ENCODE data around the gene NVL.
"Not testable (repeated sequence)": the region's sequence is repeated elsewhere in the genome, so short reads cannot be mapped to it uniquely, and the experiment has no call there.

NVL gene

DNA sequence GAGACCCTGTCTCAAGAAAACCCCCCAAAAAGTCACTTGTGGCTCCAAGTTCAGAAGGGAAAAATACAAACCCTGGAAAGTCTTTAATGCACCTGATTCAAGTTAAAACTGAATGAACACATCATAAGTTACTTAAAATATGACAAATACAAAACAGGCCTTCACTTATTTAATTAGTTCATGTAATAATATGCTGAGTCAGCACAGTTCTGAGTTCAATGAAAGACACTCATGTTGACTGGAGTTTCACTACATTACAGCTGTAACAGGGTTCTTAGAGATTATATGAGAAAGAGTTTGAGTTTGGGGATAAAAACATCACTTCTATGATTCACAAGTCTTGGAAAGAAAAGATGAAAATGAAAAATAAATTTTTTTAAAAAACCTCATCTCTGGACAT lies 96.0 kb downstream of the NVL start:
- DNase-seq (ENCODE audit: low spot score) = no peak

DNA sequence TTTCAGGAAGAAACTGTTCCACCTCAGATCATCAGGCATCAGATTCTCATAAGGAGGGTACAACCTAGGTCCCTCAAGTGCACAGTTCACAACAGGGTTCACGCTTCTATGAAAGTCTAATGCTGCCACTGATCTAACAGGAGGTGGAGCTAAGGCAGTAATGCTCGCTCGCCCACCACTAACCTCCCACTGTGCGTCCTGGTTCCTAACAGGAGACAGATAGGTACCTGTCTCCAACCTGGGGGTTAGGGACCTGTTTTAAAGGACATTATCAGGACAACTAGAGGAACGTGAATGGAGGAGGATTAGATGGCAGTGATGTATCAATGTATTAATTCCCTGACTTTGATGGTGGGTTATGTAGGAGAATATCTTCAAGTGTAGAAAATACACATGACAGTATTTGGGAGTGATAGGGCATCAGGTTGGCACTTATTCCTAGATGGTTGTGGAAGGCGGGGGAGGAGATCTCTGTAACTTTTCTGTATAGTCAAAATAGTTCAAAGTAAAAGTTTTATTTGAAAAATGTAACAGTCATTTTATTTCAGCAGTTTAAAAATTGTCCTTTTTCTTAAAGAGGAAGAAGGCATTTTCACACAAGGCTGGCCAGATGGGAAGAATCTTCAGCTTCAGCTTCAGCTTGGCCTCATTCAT lies 103.0 kb downstream of the NVL start:
- DNase-seq (ENCODE audit: low spot score) = no peak

DNA sequence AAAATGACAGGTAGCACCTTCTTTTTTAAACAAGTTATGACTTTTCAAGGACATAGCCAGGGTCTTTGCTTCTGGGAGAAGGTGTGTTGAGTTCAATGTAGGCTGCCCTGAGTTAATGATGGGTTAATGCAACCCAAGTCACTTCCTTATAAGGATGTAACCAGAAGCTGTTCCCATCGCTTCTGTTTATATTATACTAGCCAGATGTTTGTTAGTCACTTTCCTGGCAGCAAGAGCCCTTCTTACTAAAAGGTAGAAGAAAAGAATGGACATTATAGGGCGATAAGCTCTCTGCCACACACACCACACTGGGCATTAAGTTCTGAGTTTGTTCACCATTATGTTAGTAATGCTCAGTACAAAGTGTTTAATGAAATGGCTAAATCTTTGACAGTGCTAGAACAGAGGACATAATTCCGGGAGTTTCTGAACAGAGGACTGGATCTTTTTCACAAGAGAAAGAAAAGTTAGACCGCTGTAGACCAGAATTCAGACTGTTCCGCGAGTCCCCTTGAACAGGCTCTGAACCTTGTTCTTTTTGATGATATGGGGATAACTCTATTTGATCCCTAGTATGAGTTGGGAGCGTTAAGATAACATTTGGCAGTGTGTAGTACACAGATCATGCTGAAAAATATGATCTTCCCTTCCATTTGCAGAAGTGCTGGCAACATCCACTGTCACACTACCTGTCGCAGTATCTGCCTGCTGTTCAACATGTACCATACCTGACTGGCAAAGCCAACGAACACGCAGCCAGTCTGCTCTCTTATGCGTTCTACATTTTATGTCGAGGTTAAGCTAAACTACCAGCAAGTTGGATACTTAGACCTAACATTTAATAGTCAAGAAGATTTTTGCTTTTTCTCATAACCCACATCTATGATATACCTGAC lies 105.9 kb downstream of the NVL start:
- no peak for DNase-seq (ENCODE audit: low spot score)

DNA sequence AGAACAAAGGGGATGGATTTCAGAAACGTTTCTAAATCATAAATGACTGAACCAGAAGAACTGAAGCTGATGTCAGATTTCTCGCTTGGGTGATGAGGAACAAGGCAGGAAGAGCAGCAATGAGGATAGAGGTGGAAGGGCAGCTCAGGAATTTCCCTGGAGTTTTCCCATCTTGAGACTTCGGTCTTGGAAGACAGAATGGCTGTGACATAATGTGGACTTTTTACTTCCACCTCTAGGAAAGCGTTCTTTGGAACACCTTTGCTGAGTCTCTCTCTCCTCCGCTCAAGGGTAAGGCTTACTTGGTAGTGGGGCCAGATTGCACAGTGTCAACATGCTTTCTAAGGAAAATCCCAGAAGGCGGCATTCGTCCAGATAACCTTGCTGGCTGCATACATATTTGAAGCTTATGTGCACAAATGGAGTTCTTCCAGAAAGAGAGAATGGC lies 110.3 kb downstream of the NVL start:
- no peak for DNase-seq (ENCODE audit: low spot score)

DNA sequence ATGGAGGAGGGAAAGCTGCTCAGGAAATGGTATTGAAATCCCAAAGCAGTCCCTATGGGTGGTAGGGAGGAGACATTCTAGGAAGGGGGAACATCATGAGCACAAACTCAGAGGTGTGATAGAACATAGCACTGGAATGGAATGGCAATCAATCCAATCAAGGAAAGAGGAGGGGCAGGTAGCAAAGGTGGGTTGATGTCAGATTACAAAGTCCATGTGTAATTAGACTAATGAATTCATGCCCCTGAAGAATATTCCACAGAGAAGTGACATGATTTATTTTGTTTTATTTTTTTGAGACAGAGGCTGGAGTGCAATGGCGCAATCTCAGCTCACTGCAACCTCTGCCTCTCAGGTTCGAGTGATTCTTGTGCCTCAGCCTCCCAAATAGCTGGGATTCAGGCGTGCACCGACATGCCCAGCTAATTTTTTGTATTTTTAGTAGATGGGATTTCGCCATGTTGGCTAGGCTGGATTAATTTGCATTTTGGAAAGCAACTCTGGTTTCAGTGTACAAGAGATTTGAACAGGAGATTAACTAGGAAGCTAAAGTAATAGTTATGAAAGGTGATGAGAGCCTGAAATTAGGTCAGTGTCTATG lies 110.9 kb downstream of the NVL start:
- DNase-seq (ENCODE audit: low spot score) = no peak

DNA sequence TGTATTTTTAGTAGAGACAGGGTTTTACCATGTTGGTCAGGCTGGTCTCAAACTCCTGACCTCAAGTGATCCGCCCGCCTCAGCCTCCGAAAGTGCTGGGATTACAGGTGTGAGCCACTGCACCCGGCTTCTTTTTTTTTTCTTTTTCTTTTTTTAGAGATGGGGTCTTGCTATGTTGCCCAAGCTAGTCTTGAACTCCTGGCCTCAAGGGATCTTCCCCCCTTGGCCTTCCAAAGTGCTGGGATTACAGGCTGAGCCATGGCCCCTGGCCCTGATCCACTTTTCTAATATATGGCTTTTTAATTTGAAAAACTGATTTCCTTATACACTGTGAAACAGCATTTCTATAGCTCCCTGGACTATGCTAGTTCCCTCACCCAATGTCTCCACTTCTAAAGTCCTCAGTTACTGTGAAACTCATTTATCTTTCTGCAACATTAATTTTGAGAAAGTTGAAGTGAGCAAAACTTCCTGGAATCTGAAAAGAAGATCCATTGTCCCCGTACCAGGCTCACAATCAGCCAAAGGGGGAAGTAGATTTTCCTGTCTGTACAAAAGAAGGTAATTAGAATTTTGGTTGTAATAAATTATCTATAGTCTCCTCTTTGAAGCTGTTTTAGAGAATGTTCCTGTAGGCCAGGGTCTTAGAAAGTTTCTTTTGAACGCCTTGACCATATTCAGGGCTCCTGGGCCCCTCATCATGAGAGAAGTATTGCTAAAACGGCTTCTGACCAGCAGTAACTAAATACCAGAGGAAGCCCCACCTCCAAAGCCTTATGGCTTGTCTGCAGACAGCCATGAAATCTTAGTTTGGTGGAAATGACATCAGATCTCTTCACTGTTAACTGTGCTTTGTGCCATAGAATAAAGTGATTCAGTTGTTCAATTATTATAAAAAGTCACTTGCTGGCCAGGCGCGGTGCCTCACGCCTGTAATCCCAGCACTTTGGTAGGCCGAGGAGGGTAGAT lies 112.0 kb downstream of the NVL start:
- no peak for DNase-seq (ENCODE audit: low spot score)

DNA sequence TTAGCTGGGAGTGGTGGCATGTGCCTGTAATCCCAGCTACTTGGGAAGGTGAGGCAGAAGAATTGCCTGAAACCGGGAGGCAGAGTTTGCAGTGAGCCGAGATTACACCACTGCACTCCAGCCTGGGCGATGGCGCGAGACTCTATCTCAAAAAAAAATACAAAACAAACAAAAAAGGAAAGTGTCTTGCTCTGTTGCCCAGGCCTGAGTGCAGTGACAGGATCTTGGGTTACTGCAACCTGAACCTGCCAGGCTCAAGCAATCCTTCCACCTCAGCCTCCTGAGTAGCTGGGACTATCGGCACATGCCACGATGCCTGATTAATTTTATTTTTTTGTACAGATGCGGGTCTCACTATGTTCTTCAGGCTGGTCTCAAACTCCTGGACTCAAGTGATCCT lies 113.6 kb downstream of the NVL start:
- DNase-seq (ENCODE audit: low spot score) = no peak

DNA sequence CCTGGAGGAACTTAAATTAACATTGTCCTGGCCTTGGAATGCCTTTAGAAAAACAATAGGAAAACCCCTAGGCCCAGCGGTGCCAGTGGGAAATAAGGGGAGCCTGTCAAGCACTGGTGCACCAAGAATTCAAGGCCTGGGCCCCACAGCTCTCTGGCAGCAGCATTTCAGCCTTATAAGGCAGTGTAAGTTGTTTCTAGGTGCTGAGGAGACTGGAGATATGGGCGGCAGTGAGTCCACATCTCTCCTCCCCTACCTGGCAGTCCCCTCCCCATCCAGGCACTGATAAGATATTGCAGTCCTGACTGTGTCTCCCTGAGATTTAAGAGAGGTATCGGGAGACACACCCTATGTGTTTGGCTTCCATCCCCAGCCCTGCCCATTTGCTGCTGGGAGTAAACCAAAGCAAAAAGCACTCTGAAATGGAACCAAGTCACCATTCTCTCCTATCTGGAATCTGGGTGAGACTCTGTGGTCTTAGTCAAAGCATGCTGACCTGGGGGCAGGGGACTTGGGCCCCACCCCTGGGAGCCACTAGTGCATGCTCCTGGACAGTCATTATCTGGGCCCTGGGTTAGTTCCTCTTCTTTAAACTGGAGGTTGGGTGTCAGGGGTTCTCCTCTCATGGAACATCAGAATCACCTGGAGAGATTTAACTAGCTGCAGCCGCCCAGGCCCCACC lies 116.4 kb downstream of the NVL start:
- peak; percentile 36 for DNase-seq (ENCODE audit: low spot score)

DNA sequence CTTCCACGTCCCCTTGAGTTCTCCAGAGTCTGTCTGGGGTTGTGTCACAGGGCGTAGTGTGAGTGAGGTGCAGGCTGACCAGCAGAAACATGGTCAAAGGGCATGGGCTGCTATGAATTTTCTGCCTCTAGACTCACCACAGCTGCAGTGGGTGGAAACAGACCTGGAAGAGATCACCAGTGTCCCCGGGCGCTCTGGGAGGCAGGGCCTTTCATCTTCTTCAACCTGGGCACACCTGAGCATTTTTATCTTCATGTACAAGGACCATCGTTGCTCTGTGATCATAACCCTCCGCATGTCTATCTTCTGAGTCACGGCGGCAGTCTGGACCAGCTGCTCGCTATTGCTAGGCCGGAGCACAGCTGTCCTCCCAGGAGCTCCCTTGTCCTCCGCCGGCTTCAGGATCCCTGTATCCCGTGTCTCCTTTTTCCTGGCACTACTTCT lies 117.3 kb downstream of the NVL start:
- peak; percentile 96 for DNase-seq (ENCODE audit: low spot score)

DNA sequence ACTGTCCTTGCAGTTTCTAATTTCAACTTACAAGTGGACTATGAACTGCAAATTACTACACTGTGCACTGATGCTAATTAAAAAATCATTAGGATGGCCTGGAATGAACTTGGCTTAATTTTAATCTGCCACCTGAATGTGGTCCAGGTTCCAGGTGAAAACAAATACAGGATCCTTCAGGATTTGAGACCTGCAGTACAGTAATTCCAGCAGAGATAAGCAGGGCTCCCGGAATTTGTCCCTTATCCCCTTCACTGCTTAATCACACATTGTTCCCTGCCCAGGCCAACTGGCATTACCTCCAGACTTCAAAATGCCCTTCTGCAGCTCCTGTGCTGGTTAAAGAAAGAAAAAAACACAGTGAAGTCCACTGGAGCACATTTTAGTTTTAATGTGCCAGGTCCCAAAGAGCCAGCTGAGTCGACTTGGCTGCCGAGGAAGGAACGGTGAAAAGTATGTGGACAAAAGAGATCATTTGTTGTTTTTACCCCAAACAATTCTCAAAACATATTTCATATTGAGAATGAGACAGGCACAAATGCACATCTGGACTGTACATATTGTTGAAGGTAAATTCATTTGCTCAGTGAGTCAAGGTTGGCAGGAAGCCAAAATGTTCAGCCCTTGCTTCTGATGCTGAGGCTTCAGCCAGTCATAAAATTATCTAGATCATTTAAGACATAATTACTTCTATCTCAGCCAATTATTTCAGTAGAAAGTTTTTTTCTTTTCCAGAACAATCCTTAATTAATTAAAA lies 118.6 kb downstream of the NVL start:
- DNase-seq (ENCODE audit: low spot score) = peak; percentile 43

DNA sequence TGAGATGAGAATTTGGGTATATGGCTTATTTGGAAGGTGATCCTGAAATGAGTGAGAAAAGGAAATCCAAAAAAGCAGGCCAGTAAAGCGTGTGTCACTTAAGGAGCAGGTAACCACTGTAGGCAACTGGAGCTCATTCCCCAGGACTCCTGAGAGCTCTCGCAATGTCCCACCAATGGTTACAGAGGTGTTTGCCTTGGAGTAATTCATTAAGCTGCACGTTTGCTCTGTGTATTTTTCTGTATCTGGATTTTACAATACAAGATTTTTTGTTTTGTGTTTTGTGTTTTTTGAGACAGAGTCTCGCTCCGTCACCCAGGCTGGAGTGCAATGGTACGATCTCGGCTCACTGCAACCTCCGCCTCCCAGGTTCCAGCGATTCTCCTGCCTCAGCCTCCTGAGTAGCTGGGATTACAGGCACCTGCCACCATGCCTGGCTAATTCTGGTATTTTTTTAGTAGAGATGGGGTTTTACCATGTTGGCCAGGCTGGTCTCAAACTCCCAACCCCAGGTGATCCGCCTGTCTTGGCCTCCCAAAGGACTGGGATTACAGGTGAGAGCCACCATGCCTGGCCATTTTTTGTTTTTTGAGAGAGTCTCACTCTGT lies 123.9 kb downstream of the NVL start:
- not testable (repeated sequence) for DNase-seq (ENCODE audit: low spot score)

DNA sequence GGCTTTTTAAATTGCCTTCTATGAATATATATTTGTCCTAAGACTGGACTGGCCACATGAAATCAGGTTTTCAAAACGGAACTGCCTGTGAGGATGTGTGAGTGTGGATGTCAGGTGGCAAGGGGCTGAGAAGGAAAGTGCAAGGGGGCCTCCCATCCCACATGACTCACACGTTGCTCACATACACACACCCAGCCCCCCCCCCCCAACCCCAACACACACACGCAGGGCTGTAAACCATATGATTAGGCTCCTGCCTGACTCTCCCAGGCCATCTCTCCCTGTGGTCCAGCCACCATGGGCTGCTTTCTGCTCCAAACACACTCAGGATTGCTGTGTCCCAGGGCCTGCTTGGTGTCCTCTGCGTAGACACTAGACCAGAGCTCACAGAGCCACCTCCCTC lies 124.5 kb downstream of the NVL start:
- peak; percentile 47 for DNase-seq (ENCODE audit: low spot score)

DNA sequence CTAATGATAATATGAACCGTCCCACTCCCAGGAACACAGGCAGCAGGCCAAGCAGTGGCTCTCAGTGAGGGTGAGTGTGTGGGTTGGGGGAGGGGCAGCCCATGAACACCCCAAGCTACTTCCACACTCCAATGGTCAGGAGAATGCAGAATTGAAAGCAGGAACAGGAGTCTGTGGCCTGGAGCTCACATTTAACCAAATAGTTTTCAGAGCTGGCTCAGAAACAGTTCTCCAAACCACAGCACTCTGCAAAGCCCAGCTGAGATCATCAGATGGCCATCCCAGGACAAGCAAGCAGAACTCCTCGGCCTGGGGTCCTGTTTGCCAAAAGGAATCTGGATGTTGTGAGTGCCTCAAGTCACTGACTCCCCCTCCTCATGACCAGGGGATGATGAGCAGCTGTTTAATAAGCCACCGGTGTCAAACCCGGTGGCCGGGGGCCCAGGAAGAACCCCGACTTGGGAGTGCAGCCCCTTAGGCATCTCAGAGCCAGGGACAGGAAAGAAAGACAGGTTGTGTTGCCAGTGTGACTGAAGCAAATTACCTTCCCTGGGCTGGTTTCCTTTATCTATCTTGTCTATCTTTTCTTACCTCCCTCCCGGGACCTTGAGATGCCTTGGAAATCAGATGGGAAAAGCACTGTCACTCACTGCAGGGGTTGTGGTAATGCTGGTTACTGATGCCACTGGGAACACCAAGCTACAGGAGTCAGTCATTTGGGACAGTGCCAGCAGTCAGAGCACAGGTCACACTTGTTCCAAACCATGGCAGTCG lies 126.5 kb downstream of the NVL start:
- no peak for DNase-seq (ENCODE audit: low spot score)

DNA sequence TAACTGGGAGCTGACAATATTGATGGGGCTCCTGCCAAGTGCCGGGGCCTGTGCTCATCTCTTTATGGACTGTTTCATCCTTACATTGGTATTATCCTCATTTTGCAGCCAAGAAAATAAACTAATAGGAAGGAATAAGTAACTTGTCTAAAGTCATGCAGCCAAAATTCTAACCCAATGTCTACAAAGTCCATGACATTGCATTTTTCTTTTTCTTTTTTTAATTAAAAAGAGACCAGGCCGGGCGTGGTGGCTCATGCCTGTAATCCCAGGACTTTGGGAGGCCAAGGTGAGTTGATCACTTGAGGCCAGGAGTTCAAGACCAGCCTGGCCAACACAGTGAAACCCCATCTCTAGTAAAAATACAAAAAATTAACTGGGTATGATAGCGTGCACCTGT lies 128.1 kb downstream of the NVL start:
- DNase-seq (ENCODE audit: low spot score) = no peak

DNA sequence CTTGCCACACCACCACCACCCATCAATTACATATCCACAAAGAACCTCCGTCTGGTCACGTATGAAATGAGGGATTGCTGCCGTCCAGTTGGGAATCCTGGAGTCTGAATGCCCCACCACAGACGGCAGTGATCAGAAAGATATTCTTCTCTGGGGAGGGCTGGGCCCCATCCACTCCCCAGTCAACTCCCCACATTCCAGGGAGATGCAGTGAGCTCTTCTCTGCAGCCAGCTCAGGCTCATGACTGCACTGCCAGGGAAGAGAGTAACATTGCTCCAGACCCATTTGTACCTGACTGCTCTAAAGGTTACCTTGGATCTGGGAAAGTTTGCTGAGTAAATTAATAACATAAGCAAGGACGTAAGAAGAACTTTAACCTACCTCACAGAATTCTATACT lies 128.6 kb downstream of the NVL start:
- no peak for DNase-seq (ENCODE audit: low spot score)

DNA sequence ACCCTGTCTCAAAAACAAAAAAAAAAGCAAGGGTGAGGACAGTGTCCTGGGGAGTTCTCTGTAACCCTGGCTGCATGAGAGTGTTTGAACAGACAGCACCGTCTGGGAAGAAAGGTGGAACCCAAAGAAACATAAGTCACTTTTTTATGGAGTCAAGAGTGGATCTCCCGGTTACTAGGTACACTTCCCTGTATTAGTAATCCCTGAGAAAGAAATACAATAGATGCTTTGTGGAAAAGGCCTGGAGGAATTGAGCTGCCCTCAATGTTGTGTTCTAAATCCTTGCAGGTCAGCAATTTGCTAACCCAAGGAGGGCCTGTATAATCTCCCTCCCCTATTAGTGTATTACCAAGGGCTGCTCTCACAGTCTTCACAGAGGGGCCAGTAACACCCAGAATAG lies 130.3 kb downstream of the NVL start:
- no peak for DNase-seq (ENCODE audit: low spot score)

DNA sequence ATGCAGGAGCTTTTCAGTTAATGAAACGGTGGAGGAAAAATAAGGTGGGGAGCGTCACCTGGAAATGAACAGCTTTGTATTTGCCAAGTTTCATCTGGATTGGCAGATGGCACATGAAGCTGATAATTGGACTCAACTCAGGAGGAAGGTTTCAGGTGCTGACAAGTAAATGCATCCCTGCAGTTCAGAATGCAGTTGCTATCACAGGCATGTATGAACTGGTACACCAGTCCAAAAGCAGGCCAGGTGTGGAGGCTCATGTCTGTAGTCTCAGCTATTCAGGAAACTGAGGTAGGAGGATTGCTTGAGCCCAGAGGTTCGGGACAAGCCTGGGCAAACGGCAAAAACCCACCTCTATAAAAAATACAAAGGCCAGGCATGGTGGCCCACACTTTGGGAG lies 131.4 kb downstream of the NVL start:
- no peak for DNase-seq (ENCODE audit: low spot score)

DNA sequence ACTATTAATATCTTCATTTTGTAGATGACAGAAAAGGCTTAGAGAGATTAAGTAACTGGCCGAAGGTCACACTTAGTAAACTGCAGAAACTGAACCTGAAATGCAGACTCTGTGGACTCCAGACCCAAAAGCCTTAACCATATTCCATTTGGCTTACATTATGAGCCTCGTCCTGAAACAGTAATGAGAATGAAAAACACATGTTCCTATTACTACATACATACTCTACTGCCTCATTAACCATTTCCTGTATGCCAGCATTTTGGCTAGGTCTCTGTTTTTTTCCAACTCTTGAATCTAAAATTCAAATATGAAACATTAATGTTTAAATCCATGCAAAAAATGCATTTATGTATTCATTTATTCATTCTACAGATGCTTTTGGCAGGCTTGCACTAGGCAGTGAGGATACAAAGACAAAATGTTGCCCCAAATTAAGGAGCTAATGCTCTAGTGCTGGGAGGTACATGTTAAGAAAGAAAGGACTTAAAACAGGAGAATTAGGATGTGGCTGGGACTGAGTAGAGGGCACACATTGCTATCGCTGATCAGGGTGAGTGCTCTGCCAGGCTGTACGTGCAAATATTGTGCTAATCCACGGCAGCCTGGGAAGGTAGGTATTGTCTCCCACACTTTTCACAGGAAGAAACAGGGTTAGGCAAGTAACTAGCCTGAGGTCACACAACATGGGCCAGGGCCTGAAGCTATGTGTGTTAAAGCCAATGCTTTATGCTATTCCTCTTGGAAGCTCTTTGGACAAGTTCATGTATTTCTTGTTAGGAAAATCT lies 133.0 kb downstream of the NVL start:
- DNase-seq (ENCODE audit: low spot score) = no peak
